GM19351 (cell line): Measurements from ENCODE around the gene METTL15.
"Not testable (repeated sequence)": the region's sequence is repeated elsewhere in the genome, so short reads cannot be mapped to it uniquely, and the experiment has no call there.

ENCODE experiments used
- ATAC-seq: cut with Tn5 transposase; IDR thresholded peaks from one replicate; pipeline ENCODE4 v1.9.1; 2021; ENCODE audit warnings: mild to moderate bottlenecking, moderate library complexity; ENCODE audit not compliant: unreplicated experiment

The METTL15 gene

GRCh38 chr11:28107750-28108618 is at the start of gene METTL15, which contains the start of gene KIF18A:
Gene METTL15, plus strand, starts transcription at chr11:28108388. Its CDS starts 4,947 bp downstream, at chr11:28113335.
Gene KIF18A, minus strand, starts transcription at chr11:28108156. Its CDS starts 10,209 bp downstream, at chr11:28097947.
- peak; percentile 88 for ATAC-seq

- ATAC-seq, result no peak
Observed at GRCh38 chr11:28071305-28071704, 36.9 kb upstream of the METTL15 start.

- no peak for ATAC-seq
Observed at GRCh38 chr11:28072321-28072720, 35.9 kb upstream of the METTL15 start.

- no peak for ATAC-seq
Observed at GRCh38 chr11:28077521-28077920, 30.7 kb upstream of the METTL15 start.

GRCh38 chr11:28083118-28083517 is 25.1 kb upstream of the METTL15 start:
- no peak for ATAC-seq

GRCh38 chr11:28086569-28086968 is 21.6 kb upstream of the METTL15 start:
- no peak for ATAC-seq

- not testable (repeated sequence) for ATAC-seq
Observed at GRCh38 chr11:28087192-28087591, 21.0 kb upstream of the METTL15 start.

- ATAC-seq, result not testable (repeated sequence)
Observed at GRCh38 chr11:28087693-28088092, 20.5 kb upstream of the METTL15 start.

GRCh38 chr11:28089378-28089777 is 18.8 kb upstream of the METTL15 start:
- no peak for ATAC-seq

GRCh38 chr11:28090052-28090749 is 18.0 kb upstream of the METTL15 start:
- ATAC-seq, result no peak

GRCh38 chr11:28092786-28093185 is 15.4 kb upstream of the METTL15 start:
- ATAC-seq, result no peak

- ATAC-seq, result no peak
Observed at GRCh38 chr11:28098257-28098656, 9.9 kb upstream of the METTL15 start.

- ATAC-seq, result no peak
Observed at GRCh38 chr11:28099715-28100114, 8.5 kb upstream of the METTL15 start.

GRCh38 chr11:28100665-28101064 is 7.5 kb upstream of the METTL15 start:
- no peak for ATAC-seq

GRCh38 chr11:28102300-28102699 is 5.9 kb upstream of the METTL15 start:
- ATAC-seq, result not testable (repeated sequence)

GRCh38 chr11:28104425-28104824 is 3.8 kb upstream of the METTL15 start:
- ATAC-seq, result no peak

- ATAC-seq, result no peak
Observed at GRCh38 chr11:28104984-28105383, 3.2 kb upstream of the METTL15 start.

- no peak for ATAC-seq
Observed at GRCh38 chr11:28105869-28106268, 2.3 kb upstream of the METTL15 start.

- no peak for ATAC-seq
Observed at GRCh38 chr11:28106353-28107043, 1.7 kb upstream of the METTL15 start.

GRCh38 chr11:28107191-28107749 is 918 bp upstream of the METTL15 start:
- peak; percentile 2 for ATAC-seq

GRCh38 chr11:28108958-28109357 is 770 bp downstream of the METTL15 start:
- ATAC-seq, result no peak
